GM19452 (cell line): Measurements from ENCODE around the gene VRK1.

Source experiments
- ATAC-seq: cut with Tn5 transposase; IDR thresholded peaks from one replicate; pipeline ENCODE4 v1.9.1; 2021; ENCODE audit not compliant: unreplicated experiment

Gene VRK1

DNA sequence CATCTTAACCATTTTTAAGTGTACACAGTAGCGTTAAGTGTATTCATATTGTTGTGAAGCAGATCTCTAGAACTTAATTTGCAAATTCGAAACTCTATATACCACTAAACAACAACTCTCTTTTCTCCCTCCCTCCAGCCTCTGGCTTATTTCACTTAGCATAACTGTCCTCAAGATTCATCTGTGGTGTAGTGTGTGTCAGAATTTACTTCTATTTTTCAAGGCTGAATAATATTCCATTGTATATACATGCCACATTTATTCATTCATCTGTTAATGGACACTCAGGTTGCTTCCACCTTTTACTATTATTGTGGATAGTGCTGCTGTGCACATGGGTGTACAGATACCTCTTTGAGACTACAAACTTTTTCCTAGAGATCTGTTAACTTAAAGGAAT is 26.5 kb downstream of the VRK1 start:
- ATAC-seq: no peak

GRCh38 chr14:96824283-96824682 is 27.1 kb downstream of the VRK1 start:
- ATAC-seq: no peak

- ATAC-seq: no peak
Measured at GRCh38 chr14:96826818-96827217, 29.6 kb downstream of the VRK1 start.

- ATAC-seq: no peak
Measured at GRCh38 chr14:96827290-96827689, 30.1 kb downstream of the VRK1 start.

GRCh38 chr14:96829791-96830190 is 32.6 kb downstream of the VRK1 start:
- ATAC-seq: no peak

DNA sequence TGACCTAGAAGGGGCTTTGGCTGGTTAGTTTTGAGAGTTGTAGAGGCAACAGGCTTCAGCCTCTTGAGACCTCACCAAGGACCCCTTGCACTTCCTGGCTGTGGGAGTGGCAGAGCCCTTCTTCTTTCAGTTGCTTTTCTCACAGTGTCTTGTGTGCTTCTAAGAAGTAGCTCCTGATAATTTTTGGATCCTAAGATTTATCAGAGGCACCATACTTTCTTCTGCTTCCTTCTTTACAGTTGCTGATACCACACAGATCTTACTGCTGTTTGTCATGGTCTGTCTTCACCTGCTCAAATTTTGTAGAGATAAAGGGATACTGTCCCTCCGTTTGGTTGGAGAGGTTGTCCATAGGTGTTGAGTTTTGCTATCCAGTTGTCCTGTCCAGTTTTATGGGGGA is 33.8 kb downstream of the VRK1 start:
- no peak for ATAC-seq

- ATAC-seq: no peak
Measured at GRCh38 chr14:96832351-96832750, 35.2 kb downstream of the VRK1 start.

- no peak for ATAC-seq
Measured at GRCh38 chr14:96838449-96838848, 41.3 kb downstream of the VRK1 start.

- no peak for ATAC-seq
Measured at GRCh38 chr14:96839251-96839650, 42.1 kb downstream of the VRK1 start.

- no peak for ATAC-seq
Measured at GRCh38 chr14:96843137-96843536, 46.0 kb downstream of the VRK1 start.

DNA sequence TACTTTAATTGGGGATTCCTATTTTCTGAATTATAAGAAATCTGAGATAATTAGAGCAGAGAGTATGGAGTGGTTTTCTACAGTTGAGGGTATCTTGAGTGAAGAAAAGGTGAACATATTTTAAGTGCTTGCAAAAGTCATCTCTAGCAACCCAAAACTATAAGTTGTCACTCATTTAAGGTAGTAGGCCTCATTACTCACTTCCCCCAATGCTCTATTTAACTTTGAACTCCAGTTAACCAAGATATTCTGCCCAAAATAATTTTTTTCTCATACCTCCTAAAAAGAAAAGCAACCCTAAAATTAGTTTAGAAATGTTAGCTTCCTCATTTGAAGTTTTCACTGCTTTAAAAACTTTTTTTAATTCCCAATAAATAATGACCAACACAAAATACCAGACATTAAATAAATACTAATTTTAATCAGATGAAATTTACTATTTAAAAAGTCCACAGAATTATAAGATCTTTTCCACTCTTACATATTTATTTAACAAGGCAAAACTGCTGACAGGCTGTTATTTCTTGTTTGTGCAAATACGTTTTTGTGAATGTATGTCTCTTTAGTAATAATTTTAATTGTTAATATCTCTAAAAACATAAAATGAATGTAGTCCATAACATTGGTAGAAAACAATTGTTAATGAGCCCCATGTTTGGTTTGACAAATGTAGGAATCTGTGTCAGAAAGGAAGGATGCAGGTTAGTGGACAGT is 47.8 kb downstream of the VRK1 start:
- ATAC-seq: no peak

- ATAC-seq: no peak
Measured at GRCh38 chr14:96847451-96847850, 50.3 kb downstream of the VRK1 start.

DNA sequence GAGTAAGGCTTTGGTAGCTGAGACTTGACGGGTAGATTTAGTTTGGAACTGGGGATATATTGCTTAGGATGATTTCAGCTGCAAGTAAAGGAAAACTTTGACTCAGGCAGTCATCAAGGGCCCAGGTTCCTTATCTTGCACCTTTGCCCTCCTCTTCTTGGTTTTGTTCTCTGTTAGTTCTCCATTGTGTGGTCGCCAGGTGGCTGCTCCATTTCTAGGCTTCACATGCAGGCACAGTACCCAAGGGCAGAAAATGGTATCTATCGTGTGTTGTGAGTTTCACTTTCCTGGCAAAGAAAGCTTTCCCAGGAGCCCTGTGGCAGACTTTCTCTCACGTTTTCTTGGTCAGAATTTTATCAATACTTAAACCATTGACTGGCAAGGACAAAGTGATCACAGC is 50.8 kb downstream of the VRK1 start:
- no peak for ATAC-seq

DNA sequence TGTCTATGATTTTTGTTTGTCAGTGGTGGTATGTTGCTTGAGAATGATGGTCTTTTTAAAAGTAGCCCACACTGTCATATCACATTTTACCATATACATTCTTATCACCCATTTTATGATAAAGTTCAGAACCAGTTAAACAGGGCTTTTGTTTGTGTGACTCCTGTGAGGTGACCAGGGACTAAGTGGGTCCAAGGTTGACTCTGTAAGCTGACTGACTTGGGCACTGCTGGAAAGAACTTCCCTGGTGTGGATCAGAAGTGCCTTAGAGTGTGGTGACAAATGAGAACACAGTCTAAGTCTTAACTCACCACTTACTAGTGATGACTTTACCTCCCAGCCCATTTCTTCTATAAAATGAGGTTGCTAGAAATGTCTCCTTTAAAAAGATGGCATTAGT is 52.6 kb downstream of the VRK1 start:
- ATAC-seq: no peak

GRCh38 chr14:96851694-96852381 is 54.7 kb downstream of the VRK1 start:
- no peak for ATAC-seq

GRCh38 chr14:96852823-96853422 is 55.7 kb downstream of the VRK1 start:
- ATAC-seq: no peak

DNA sequence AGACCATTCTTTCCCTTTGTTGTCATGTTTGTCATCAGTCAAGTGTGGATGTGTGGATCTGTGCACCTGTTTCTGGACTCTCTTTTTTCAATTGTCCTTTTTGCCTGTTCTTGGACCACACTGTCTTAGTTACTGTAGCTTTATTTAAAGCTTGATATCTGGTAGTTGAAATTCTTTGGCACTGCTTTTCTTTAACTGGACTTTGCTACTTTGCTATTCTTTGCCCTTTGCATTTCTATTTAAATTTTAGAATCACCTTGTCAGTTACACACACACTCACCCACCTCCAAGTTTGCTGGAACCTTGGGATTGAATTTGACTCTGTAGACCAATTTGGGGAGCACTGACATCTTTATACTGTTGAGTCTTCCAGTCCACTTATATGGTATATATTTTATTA is 61.5 kb downstream of the VRK1 start:
- no peak for ATAC-seq

- ATAC-seq: no peak
Measured at GRCh38 chr14:96861568-96862310, 64.6 kb downstream of the VRK1 start.

DNA sequence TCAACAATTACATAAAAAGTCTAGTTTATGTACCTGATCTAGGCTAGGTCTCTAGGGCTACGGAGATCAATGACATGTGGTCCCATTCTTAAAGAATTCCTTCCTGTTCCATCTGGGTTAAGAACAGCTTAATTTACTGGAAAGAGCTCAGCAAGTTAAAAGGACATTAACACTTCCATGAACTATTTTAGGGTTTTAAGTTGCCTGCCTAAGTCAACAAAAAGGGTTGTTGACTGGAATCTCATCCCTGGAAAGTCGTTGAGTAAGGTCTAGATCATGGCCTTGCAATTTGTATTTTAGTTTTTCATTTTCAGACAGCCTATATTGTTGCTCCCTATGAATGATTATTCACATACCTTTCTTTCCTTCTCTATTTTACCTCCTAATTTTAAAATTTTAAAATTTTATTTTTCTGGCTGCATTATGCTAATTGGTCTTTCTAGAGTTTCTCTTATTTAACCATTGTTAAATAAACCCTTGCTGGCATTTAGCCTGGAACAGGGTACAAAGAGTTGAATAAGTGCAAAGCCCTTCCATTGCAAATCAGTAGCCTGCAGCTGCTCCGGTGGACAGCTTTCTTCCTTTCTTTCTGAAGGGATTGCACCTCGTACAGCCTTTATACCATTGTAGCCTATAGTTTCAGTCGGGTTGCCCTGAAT is 66.3 kb downstream of the VRK1 start:
- ATAC-seq: no peak

DNA sequence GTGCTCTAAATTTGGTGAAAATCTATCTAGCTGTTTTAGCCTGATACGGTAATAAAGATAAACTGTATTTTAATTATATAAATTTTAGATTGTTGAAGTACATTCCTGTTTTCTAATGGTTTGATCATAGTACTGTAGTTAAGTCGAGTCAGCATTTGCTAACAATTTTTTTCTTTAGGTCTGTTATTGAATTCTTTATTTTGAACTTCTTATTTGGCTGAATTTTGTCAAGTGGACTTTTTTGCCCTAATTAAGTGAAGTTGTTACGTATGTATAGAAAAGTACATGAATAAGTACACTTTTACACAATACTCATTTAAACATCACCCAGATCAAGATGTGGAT is 66.8 kb downstream of the VRK1 start:
- ATAC-seq: no peak

GRCh38 chr14:96867634-96868033 is 70.5 kb downstream of the VRK1 start:
- no peak for ATAC-seq
